ENCODE data around the gene CDH2. TPM values are rescaled to one million over a fixed set of nuclear protein-coding genes. Genes with fewer than 3 reads are reported as not detected.
A peak's percentile ranks its signal among the peaks of the same experiment; 100 is the strongest.

The CDH2 gene
- polyA plus RNA-seq, 1 donor (not counting 4 experiments of a cell fraction or from before 2014, with no cell fraction given) = 0.46 TPM

DNA sequence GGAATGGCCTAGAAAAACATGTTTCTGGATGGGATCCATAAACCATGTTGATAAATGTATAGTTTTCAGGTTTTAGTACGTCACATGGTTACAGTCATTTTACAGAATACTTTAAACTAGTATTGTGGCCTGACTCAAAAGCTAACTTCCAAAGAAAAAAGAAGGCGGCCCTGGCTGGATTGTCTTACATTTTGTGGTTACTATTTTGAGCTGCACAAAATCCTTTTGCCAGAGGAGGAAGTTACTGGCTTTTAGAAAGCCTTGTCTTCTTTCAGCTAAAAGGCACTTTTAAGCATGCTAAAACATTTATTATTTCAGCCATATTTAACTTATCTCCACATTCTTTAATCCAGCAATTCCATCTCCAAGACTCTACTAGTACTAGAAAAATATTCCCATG is 227.9 kb downstream of the CDH2 start:
- no peak for TF ChIP-seq EZH2 (IDR thresholded peaks at IDR 0.05; ENCODE audit: low read length)
- TF ChIP-seq, protein P1, sequence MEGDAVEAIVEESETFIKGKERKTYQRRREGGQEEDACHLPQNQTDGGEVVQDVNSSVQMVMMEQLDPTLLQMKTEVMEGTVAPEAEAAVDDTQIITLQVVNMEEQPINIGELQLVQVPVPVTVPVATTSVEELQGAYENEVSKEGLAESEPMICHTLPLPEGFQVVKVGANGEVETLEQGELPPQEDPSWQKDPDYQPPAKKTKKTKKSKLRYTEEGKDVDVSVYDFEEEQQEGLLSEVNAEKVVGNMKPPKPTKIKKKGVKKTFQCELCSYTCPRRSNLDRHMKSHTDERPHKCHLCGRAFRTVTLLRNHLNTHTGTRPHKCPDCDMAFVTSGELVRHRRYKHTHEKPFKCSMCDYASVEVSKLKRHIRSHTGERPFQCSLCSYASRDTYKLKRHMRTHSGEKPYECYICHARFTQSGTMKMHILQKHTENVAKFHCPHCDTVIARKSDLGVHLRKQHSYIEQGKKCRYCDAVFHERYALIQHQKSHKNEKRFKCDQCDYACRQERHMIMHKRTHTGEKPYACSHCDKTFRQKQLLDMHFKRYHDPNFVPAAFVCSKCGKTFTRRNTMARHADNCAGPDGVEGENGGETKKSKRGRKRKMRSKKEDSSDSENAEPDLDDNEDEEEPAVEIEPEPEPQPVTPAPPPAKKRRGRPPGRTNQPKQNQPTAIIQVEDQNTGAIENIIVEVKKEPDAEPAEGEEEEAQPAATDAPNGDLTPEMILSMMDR (optimal IDR thresholded peaks at IDR 0.05 in 1 of 3, IDR thresholded peaks at IDR 0.05 in 1 of 3, conservative IDR thresholded peaks at IDR 0.05 in 1 of 3; ENCODE audit: extremely low read depth in 1 of 3, insufficient read depth in 2 of 3, low read length in 3 of 3) = no peak
- dilution Hi-C loops (cut with MboI; ENCODE audit: extremely low pct_ligation_motif_present, low sequenced_read_pairs) = no loop called here
- no peak overlapping the region for H3K27ac ChIP-seq (ENCODE audit: control insufficient read depth, insufficient read depth, low read length)
- no peaks in the 10 kb centered on the region for H3K27me3 ChIP-seq (ENCODE audit: control insufficient read depth, extremely low read depth, insufficient read depth, low read length)
- no peaks in the 10 kb centered on the region for H3K9me3 ChIP-seq (ENCODE audit: control insufficient read depth, low read depth, low read length)
- no peak overlapping the region for H3K4me2 ChIP-seq (ENCODE audit: control insufficient read depth, extremely low read depth, insufficient read depth, low read depth, low read length)
- H2AFZ ChIP-seq (ENCODE audit: control insufficient read depth, low read length) = no peak overlapping the region
- no peaks in the 10 kb centered on the region for H3K79me2 ChIP-seq (ENCODE audit: control insufficient read depth, insufficient read depth, low read length)
- no peaks in the 10 kb centered on the region for H3K9me1 ChIP-seq (ENCODE audit: control insufficient read depth, extremely low read depth, insufficient read depth, low read length)
- no peak overlapping the region for H3K9ac ChIP-seq (ENCODE audit: control insufficient read depth, extremely low read depth, insufficient read depth, low read length)
- no peak overlapping the region for H3K4me3 ChIP-seq (ENCODE audit: control insufficient read depth in 2 of 3, extremely low read depth in 1 of 3, insufficient read depth in 2 of 3, low read depth in 1 of 3, low read length in 3 of 3)
- H3K4me1 ChIP-seq (ENCODE audit: control insufficient read depth, extremely low read depth, insufficient read depth, low read length) = no peaks in the 10 kb centered on the region
- H3K36me3 ChIP-seq (ENCODE audit: control insufficient read depth in 2 of 2, extremely low read depth in 1 of 2, insufficient read depth in 2 of 2, low read length in 2 of 2) = no peaks in the 10 kb centered on the region
- no peak for DNase-seq (ENCODE audit: low read depth, low spot score)
- FAIRE-seq = no peak
- no peaks in the 10 kb centered on the region for H4K20me1 ChIP-seq (ENCODE audit: control insufficient read depth, extremely low read depth, insufficient read depth, low read length)

GRCh38 chr18:27942706-27943105 is 234.2 kb downstream of the CDH2 start:
- peak overlapping the region; percentile 52 for H2AFZ ChIP-seq (ENCODE audit: control insufficient read depth, low read length)
- dilution Hi-C loops (cut with MboI; ENCODE audit: extremely low pct_ligation_motif_present, low sequenced_read_pairs) = no loop called here
- no peak overlapping the region for H3K27ac ChIP-seq (ENCODE audit: control insufficient read depth, insufficient read depth, low read length)
- no peaks in the 10 kb centered on the region for H3K27me3 ChIP-seq (ENCODE audit: control insufficient read depth, extremely low read depth, insufficient read depth, low read length)
- DNase-seq (ENCODE audit: low read depth, low spot score) (no peak), FAIRE-seq (peak; percentile 69)
- H4K20me1 ChIP-seq (ENCODE audit: control insufficient read depth, extremely low read depth, insufficient read depth, low read length) = no peaks in the 10 kb centered on the region
- TF ChIP-seq EZH2 (IDR thresholded peaks at IDR 0.05; ENCODE audit: low read length) = no peak
- TF ChIP-seq, protein P1 (optimal IDR thresholded peaks at IDR 0.05 in 1 of 3, IDR thresholded peaks at IDR 0.05 in 1 of 3, conservative IDR thresholded peaks at IDR 0.05 in 1 of 3; ENCODE audit: extremely low read depth in 1 of 3, insufficient read depth in 2 of 3, low read length in 3 of 3) = no peak
- H3K9me1 ChIP-seq (ENCODE audit: control insufficient read depth, extremely low read depth, insufficient read depth, low read length) = no peaks in the 10 kb centered on the region
- peaks cover 3% of the 10 kb centered on the region for H3K4me1 ChIP-seq (ENCODE audit: control insufficient read depth, extremely low read depth, insufficient read depth, low read length)
- no peak overlapping the region for H3K9ac ChIP-seq (ENCODE audit: control insufficient read depth, extremely low read depth, insufficient read depth, low read length)
- no peak overlapping the region for H3K4me2 ChIP-seq (ENCODE audit: control insufficient read depth, extremely low read depth, insufficient read depth, low read depth, low read length)
- no peaks in the 10 kb centered on the region for H3K36me3 ChIP-seq (ENCODE audit: control insufficient read depth in 2 of 2, extremely low read depth in 1 of 2, insufficient read depth in 2 of 2, low read length in 2 of 2)
- H3K4me3 ChIP-seq (ENCODE audit: control insufficient read depth in 2 of 3, extremely low read depth in 1 of 3, insufficient read depth in 2 of 3, low read depth in 1 of 3, low read length in 3 of 3) = no peak overlapping the region
- H3K79me2 ChIP-seq (ENCODE audit: control insufficient read depth, insufficient read depth, low read length) = no peaks in the 10 kb centered on the region
- H3K9me3 ChIP-seq (ENCODE audit: control insufficient read depth, low read depth, low read length) = no peaks in the 10 kb centered on the region

Measured in keratinocyte (primary cell).